ENCODE data around the gene LIN7A. TPM values are rescaled to one million over a fixed set of nuclear protein-coding genes. Genes with fewer than 3 reads are reported as not detected.

The LIN7A gene
- total and polyA plus RNA-seq, 11 donors, result 7.5 to 21.6 (median 14.6) TPM

GRCh38 chr12:80754274-80754673 lies 183.5 kb downstream of the LIN7A start:
- H3K27ac ChIP-seq, result no peak overlapping the region
- H3K4me3 ChIP-seq, result no peak overlapping the region
- intact Hi-C loops (cut with DNase I), result no loop called here
- no peak for DNase-seq
- no peak for ATAC-seq
- no peaks in the 10 kb centered on the region for H3K4me1 ChIP-seq
- H3K9me3 ChIP-seq, result no peaks in the 10 kb centered on the region
- TF ChIP-seq CTCF (IDR thresholded peaks at IDR 0.05), result no peak
- TF ChIP-seq POLR2A (IDR thresholded peaks at IDR 0.05), result no peak
- no peaks in the 10 kb centered on the region for H3K27me3 ChIP-seq
- WGBS, 4 donors, result 83 to 91% (median 88%) methylated on average over 3 of the region's 3 CpGs
- no peaks in the 10 kb centered on the region for H3K36me3 ChIP-seq

GRCh38 chr12:80752464-80752863 lies 185.3 kb downstream of the LIN7A start:
- intact Hi-C loops (cut with DNase I), result no loop called here
- no peak for TF ChIP-seq CTCF (IDR thresholded peaks at IDR 0.05)
- TF ChIP-seq POLR2A (IDR thresholded peaks at IDR 0.05), result no peak

GRCh38 chr12:80749456-80749855 lies 188.3 kb downstream of the LIN7A start:
- no peak overlapping the region for H3K27ac ChIP-seq
- ATAC-seq, result no peak
- H3K36me3 ChIP-seq, result no peaks in the 10 kb centered on the region
- H3K4me3 ChIP-seq, result no peak overlapping the region
- no peaks in the 10 kb centered on the region for H3K4me1 ChIP-seq
- no peak for DNase-seq
- no peak for TF ChIP-seq CTCF (IDR thresholded peaks at IDR 0.05)
- no peak for TF ChIP-seq POLR2A (IDR thresholded peaks at IDR 0.05)
- intact Hi-C loops (cut with DNase I), result no loop called here
- 69 to 80% (median 74%) methylated on average over 2 of the region's 2 CpGs for WGBS, 4 donors
- no peaks in the 10 kb centered on the region for H3K9me3 ChIP-seq
- no peaks in the 10 kb centered on the region for H3K27me3 ChIP-seq

More at GRCh38 chr12:80752464-80752863, 185.3 kb downstream of the LIN7A start:
- no peaks in the 10 kb centered on the region for H3K36me3 ChIP-seq
- DNase-seq (no peak), ATAC-seq (no peak)
- no peaks in the 10 kb centered on the region for H3K9me3 ChIP-seq
- H3K27ac ChIP-seq, result no peak overlapping the region
- no peaks in the 10 kb centered on the region for H3K27me3 ChIP-seq
- no peak overlapping the region for H3K4me3 ChIP-seq
- H3K4me1 ChIP-seq, result no peaks in the 10 kb centered on the region

GRCh38 chr12:80747800-80748199 lies 189.9 kb downstream of the LIN7A start:
- intact Hi-C loops (cut with DNase I), result no loop called here
- 50 to 66% (median 58%) methylated on average over 2 of the region's 2 CpGs for WGBS, 4 donors
- Histone ChIP-seq H3K4me1 (no peaks in the 10 kb centered on the region), H3K27me3 (no peaks in the 10 kb centered on the region), H3K9me3 (no peaks in the 10 kb centered on the region), H3K4me3 (no peak overlapping the region), H3K36me3 (no peaks in the 10 kb centered on the region), H3K27ac (no peak overlapping the region)
- no peak for ATAC-seq
- no peak for TF ChIP-seq POLR2A (IDR thresholded peaks at IDR 0.05)
- no peak for DNase-seq

- H3K36me3 ChIP-seq, result no peaks in the 10 kb centered on the region
- no peak for ATAC-seq
- H3K4me3 ChIP-seq, result no peak overlapping the region
- intact Hi-C loops (cut with DNase I), result no loop called here
- no peak overlapping the region for H3K27ac ChIP-seq
- DNase-seq, result no peak
- TF ChIP-seq CTCF (IDR thresholded peaks at IDR 0.05) (no peak), POLR2A (IDR thresholded peaks at IDR 0.05) (no peak)
- WGBS, 4 donors, result 58 to 71% (median 69%) methylated on average over 6 of the region's 6 CpGs
- no peaks in the 10 kb centered on the region for H3K27me3 ChIP-seq
- no peaks in the 10 kb centered on the region for H3K4me1 ChIP-seq
- H3K9me3 ChIP-seq, result no peaks in the 10 kb centered on the region
These were observed 191.8 kb downstream of the LIN7A start for GRCh38 chr12:80745851-80746505.

All from heart left ventricle (tissue), 16 donors.